ENCODE data around the gene KATNAL1.

DNA sequence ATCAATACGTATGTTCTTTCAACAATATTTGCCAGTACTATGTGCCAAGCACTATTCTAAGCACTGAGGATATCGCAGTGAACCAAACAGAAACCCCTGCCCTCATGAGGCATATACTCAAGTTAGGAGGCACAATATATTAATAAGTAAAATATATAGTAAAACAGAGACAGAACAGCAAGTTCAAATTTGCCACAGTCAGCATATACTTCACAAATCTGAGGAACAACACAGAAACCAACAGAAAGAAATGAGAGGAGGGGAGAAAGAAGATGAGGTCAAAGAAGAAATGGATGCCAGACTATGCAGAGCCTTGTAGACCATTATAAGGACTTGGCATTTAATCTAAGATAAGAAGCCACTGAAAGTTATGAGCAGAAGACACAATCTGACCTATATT lies 59.9 kb downstream of the KATNAL1 start:
- TF ChIP-seq POLR2A (IDR thresholded peaks at IDR 0.05; ENCODE audit: low read length) (no peak), GATA1 (IDR thresholded peaks at IDR 0.05; ENCODE audit: low read depth, low read length) (no peak)

All from erythroblast (primary cell).